ENCODE data around the gene CENPP.

The CENPP gene

DNA sequence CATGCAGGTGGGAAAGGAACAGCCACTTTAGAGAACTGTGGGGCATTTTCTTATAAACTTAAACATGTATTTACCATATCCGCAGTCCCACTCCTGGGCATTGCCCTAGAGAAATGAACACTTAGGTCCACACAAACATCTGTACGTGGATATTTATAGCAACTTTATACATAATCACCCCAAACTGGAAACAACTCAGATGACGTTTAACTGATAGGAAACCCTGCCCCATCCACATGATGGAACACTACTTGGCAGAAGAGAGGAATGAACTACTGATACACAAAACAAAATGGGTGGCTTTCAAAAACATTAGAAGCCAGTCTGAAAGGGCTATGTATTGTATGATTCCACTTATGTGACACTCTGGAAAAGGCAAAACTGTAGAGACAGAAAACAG lies 187.6 kb downstream of the CENPP start:
- DNase-seq = no peak

DNA sequence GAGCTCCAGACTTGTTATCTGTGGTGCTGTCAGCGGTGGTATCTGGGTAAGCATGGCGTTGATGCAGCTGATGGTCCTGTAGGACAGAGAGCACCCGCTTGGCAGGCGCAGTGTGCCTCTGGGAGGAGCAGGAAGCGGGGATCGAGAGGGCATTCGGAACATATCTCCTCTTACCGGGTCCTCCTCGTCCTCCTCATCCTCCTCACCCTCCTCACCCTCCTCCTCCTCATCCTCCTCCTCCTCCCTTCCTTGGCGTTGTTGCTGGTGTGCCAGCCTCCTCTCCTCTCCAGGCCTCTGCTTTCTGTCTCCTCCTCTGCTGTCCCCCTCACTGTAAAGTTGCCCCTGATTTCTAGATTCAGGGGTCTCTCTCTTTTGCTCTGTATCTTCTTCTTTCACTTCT lies 188.9 kb downstream of the CENPP start:
- DNase-seq = no peak

DNA sequence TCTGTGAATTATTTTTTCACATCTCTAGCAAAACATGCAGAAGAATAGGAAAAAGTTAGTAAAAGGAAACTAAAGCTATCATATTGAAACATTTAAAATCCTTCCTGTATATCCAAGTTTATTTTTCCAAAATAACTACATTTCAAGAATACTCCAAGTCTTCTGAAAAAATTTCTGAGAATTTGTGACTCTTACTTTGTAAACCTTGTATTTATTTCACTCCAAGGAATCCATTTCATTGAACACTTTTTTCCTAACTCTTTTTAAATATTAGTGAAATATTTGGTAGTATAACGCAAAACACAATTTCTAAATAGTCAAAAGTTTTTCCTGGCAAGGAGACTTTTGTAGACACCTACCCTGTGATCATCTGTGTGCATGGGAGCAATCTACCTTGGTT lies 190.8 kb downstream of the CENPP start:
- DNase-seq = no peak

DNA sequence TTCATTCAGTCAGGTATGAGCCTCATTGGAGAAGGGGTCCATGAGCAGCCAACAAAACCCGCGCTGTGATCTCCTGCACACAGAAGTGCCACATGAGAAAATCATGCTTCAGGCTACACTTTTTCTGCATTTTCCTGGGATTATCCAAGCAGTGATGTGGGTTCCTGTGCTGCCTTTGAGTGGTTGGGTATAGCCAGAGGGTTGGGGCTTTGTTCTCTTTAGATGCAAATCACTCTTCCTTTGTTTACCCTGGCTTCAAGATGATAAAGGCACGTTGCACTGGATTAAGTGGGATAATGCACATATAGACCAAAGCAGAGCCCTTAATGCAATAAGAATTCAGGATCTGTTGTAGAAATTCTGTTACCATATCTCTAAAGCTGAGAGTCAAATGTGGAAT lies 191.3 kb downstream of the CENPP start:
- no peak for DNase-seq

DNA sequence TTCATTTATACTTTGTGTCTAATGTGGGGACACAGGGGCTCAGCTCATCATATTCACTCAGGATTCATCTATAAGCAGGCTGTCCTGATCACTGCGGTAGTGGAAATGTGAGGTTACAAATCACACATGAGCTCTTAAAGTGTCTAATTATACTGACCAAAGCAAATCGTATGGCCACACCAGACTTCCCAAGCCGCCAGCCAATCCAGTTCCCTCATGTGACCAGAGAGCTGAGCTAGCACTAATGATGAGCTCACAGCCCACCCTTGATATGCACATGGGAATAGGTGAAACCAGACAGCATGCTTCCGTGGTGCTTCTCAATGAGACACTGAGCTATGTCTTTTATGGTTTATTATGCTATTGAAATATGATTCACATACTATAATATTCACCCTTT lies 192.4 kb downstream of the CENPP start:
- no peak for DNase-seq

DNA sequence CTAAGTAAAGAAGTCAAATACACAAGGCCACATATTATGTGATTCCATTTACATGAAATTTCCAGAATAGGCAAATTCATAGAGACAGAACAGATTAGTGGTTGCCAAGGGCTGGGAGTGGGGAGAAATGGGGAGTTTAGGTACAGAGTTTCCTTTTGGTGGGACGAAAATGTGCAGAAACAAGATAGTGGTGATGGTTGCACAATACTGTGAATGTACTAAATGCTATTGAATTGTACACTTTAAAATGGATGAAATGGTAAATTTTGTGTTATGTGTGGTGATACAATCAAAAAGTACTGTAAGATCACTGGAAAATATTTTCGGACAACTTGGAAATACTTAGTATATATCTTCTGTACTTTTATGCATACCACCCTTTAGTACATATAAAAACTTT lies 195.1 kb downstream of the CENPP start:
- no peak for DNase-seq

DNA sequence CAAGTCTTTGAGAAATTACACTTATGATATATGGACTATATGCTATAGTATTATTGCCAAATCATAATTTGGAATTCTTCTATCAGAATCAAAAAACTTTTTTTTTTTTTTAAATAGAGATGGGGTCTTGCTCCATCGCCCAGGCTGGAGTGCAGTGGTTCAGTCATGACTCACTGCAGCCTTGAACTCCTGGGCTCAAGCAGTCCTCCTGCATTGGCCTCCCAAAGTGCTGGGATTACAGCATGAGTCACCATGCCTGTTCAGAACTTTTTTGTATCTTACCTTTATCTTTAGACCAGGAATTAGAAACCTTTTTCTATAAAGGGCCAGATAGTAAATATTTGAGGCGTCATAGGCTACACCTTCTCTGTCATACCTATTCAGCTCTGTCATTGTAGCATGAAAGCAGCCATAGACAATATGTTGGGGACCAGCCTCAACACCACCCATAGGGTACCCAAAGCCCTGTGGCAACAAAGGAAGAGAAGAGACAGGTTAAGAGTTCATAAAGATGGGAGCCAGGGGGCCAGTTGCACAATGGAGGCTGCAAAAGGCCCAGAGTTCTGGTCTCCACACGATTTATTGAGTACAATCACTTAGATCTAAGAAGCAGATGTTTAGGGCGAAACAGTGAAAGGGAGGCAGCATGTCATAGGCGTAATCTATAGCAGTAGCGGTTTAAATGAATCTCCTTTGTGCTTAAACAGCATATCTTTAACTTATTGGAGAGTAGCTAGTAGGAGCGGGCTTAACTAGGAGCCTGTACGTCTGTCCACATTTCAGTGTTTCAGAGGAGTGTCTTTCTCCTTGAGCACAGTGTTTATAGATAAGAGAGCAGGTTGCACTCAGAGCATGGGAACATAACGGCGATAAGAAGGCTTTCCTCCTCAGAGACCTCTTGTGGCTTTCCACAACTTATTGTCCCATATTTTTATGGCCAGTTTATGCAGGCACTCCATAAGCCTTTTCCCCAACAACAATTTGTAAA lies 197.5 kb downstream of the CENPP start:
- DNase-seq = no peak

DNA sequence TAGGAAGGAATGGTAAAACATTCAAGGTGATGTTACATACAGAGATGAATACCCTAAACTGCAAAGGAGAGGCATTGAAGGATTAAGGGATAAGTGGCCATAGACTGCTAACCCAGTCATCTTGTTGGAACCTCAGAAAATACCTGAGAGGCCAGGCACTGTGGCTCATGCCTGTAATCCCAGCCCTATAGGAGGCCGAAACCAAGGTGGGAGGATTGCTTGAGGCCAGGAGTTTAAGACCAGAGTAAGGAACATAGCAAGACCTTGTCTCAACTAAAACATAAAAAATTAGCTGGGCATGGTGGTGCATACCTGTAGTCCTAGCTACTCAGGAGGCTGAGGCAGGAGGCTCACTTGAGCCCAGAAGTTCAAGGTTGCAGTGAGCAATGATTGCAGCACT lies 199.1 kb downstream of the CENPP start:
- no peak for DNase-seq

DNA sequence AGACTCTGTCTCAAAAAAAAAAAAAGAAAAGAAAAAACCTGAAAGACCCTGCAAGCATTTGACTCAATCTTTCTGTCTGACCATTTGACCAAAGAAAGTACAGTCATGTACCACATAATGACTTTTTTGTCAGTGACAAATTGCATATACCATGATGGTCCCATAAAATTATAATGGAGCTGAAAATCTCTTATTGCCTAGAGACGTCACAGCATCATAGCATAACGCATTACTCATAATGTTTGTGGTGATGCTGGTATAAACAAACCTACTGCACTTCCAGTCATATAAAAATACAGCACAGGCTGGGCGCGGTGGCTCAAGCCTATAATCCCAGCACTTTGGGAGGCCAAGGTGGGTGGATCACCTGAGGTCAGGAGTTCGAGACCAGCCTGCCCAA lies 199.6 kb downstream of the CENPP start:
- DNase-seq = no peak

DNA sequence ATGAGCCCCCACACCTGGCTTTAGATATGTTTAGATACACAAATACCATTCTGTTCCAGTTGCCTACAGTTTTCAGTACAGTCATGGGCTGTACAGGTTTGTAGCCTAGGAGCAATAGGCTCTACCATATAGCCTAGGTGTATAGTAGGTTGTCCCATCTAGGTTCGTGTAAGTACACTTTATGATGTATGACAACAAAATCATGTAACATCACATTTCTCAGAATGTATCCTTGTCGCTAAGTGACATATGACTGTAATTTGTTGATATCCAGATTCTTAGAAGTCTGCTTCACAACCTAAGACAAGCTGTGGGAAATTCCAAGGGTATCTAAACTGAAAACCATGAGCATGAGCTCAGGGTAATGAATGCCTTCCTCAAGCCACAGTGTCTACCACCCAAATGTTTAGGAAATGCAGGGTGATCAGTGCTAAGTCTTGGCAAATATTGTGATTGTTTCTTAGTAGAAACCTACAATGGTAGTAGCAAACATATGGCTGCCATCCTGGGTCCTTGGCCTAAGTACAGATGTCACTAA lies 201.6 kb downstream of the CENPP start:
- DNase-seq = no peak

DNA sequence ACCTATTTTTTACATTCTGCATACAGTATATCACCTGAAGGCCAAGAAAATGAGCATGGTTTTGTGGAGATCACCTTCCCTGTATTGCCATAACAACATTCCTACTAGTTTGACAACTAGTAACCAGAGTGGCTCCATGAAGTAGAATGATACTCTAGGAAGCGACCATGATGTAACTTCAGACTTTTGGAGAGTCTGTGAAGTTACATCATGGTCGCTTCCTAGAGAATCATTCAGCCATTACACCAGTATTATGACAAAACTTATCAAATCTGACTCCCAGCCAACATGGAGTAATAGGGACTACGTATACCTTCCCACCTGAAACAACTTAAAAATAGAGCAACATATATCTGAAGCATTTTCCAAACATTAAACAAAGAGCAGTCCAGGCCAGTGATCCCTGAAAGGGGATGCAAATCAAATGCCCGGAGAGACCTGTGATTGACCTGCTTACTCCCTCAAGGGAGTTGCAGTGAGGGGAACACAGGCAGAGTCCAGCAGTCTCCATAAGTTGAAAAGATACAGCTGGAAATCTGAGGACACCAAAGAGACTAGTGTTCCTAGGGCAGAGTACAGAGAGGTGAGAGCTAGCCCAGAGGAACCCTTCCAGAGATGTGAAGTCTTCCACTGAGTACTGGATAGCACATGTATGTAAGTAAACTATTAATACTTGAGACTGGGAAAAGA lies 202.2 kb downstream of the CENPP start:
- DNase-seq = no peak

DNA sequence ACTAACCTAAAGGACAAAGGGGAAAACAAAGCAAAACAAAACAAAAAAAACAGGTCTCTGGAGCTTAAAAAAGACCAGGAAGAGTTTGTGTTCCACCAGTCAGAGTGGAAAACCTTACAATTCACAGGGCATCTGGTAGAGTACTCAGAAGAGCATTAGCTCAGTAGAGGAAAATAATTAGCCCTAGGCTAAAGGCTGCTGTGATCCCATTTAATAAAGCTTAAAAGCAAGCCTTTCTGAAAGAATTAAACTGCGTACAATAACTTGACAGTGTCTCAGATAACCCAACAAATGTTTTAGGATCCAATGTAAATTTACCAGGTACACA lies 202.7 kb downstream of the CENPP start:
- DNase-seq = no peak

DNA sequence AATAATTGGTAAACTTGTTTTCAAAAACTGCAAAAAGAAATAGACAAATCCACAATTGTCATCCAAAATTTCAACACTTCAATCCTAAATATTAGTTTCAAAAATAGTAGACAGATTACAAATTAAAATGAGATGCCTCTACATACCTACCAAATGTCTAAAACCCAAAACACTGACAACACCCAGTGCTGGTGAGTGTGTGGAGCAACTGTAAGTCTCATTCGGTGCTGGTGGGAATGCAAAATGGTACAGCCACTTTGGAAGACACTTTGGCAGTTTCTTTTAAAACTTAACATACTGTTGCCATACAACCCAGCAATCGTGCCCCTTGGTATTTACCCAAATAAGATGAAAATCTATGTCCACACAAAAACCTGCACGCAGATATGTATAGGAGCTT lies 203.4 kb downstream of the CENPP start:
- no peak for DNase-seq

DNA sequence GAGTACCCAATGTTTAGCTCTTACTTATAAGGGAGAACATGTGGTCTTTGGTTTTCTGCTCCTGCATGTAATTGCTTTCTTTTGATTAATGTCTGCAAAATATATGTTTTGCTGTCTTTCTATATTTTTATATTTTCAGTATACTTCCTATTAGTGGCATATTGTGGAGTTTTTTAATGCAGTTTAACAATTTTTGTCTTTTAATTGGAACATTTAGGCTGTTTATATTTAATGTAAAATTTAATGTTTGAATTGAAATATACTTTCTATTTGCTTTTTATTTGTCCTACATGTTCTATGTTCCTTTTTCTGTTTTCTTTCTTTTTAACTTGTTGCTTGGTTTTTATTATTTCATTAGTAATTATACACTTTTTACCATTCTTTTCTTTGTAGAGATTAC lies 205.1 kb downstream of the CENPP start:
- DNase-seq = no peak

DNA sequence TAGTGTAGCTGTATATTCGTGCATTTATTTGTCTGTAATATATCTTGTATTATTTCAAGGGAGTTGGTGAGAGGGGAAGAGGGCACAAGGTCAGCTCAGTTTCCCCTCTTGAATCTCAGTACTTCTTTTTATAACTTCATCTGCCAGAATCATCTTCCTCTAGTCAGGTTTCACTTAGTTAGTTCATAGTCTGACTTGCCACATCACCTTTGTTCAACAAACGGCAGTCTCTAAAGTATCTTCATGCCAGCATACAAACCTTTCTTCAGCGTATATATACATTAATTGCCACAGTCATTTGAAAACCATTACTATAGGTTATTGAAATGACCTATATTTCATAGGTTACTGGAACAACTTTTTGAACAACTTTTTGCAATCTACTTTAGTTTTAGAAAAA lies 208.5 kb downstream of the CENPP start:
- DNase-seq = no peak

DNA sequence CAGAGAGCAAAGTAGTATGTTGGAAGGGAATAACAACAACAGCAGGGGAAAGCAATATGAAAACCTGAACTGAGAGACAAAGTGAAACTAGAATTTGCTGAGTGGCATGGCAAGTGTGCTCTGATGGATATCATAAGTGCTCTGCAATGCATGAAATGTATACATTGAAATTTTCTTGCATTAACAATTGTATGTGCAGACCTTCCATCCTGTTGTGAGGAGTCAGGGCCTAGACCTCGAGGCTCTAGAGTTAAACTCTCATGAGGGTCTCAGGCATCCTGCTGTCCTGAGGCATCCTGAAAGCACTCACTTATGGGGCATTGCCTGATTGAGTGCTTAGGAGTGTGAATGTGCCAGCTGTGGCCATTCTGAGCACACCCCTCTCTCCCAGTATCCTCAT lies 208.9 kb downstream of the CENPP start:
- DNase-seq = no peak

DNA sequence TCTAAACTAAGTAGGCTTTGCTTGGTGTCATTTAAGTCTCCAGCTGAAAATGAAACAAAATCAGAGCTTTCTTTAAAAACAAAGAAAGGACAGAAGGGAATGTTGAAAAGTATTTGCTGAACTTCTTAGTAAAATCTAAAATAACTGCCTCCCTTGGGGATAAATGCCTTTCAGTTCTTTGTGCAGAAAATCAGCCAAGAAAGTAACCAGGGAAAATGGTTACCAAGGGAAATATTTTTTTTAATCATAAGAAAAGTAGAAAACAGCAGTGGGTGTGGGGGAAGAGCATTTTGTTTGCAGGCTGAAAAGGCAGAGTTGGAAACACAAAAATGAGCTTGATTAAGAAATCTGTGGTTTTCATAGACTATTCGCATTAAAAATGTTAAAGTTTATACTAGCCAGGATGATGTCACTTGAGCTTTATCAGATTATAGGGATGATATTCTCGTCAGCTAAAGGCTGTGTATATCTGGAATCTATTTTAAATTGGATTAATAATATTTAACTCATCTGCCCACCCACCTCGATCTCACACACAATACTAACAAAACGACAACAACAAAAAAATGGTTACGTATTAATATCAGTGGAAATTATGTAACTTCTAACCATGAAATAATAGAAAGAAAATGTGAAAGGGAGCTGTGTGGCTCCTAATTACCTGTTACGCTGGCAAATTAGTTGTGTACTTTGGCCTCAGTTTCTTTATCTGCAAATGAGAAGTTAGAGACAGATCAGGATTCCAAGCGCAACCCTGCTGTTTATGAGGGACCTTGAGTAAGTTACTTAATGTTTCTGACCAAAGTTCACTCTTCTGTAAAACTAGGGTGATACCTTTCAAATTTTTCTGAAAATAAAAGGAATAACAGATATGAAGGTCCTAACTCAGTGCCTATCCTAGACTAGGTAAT lies 210.4 kb downstream of the CENPP start, which contains the start of gene ECM2:
Gene ECM2, minus strand, starts transcription at position 51 of the 911 bp plus-strand sequence. CDS start 13,124 bp downstream, outside the sequence.
- DNase-seq = no peak

DNA sequence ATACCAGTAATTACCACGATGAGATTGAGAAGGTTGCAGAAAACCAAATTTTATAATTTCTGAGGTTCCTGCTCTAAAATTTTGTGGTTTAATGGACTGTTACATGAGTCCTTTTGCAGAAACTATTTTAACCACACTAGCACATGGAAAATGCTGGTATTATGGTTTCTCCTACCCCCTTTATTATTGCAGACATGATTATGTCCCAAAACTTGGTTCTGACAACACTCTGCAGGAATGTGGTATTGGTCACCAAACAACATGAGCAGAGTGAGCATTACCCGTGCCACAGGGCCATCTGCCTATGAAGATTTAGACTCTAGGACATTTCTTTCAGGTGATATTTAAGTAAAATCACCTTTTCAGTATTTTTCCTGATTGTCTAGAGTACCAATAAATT lies 212.8 kb downstream of the CENPP start:
- no peak for DNase-seq

DNA sequence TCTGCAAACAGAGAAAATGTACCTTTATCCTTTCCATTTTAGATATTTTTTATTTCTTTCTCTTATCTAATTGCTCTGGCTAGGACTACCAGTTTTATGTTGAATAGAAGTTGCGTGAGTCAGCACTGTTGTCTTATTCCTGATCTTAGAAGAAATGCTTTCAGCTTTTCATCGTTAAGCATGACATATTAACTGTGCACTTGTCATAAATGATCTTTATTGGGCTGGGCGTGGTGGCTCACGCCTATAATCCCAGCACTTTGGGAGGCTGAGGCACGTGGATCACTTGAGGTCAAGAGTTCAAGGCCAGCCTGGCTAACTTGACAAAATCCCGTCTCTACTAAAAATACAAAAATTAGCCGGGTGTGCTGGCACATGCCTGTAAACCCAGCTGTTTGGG lies 218.2 kb downstream of the CENPP start:
- no peak for DNase-seq

DNA sequence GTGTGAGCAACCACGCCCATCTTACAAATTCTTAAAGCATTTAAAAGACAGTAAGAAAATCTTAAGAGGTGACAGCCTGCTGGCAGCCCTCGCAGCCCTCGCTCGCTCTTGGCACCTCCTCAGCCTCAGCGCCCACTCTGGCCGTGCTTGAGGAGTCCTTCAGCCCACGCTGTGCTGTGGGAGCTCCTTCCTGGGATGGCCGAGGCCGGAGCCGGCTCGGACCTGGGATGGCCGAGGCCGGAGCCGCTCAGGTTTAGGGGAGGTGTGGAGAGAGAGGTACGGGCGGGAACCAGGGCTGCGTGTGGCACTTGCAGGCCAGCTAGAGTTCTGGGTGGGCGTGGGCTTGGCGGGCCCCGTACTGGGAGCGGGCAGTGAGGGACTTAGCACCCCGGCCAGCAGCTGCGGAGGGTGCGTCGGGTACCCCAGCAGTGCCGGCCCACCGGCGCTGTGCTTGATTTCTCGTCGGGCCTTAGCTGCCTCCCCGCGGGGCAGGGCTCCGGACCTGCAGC lies 219.3 kb downstream of the CENPP start:
- no peak for DNase-seq

DNA sequence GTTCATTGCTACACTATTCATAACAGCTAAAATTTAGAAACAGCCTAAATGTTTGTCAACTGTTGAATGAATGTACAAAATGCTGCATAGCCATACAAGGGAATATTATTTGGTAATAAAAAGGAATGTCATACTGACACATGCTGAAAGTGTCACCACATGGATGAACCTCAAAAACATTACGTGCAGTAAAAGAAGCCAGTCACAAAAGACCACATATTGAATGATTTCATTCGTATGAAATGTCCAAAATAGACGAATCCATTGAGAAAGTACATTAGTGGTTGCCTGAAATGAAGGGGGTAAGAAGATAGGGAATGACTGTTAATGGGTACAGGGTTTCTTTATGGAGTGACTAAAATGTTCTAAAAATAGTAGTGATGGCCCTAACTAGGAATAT lies 221.6 kb downstream of the CENPP start:
- DNase-seq = no peak

DNA sequence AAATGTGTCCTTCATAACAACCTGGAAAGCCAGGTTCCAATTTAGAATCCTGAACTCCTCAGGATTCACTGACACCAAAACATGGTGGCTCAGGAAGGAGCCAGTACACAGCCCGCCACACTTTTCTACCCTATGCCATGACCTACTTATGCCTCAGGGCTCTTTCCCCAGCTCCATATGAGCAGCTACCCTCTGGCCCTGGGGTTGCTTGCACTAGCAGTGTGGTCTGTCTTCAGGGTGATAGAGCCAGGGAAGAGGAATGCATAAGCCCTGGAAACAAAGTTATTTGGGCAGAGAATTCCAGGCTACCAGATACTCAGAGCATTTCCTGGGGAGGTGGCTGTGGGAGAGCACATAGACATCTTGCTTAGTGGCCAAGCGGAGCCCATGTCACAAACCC lies 225.0 kb downstream of the CENPP start:
- DNase-seq = no peak

Measured in cortex of kidney (tissue), 1 donor.